Measurements from ENCODE around the gene PLEKHG4. TPM values are rescaled to one million over a fixed set of nuclear protein-coding genes. Genes with fewer than 3 reads are reported as not detected.

The PLEKHG4 gene
- polyA plus RNA-seq, 1 of the 3 experiments (the other 2 are of a cell fraction), result 65.5 TPM

GRCh38 chr16:67304020-67304419, 24.7 kb downstream of the PLEKHG4 start:
- Histone ChIP-seq H3K9me3 (no peaks in the 10 kb centered on the region), H3K4me3 (ENCODE audit: low read depth in 2 of 2, low read length in 1 of 2) (no peak overlapping the region), H3K79me2 (ENCODE audit: insufficient read depth) (no peaks in the 10 kb centered on the region), H3K9me2 (no peaks in the 10 kb centered on the region), H3K4me2 (no peak overlapping the region), H3K9ac (no peak overlapping the region), H3K4me1 (ENCODE audit: control insufficient read depth in 1 of 2, insufficient read depth in 2 of 2, low read depth in 1 of 2, low read length in 1 of 2) (no peaks in the 10 kb centered on the region), H3K27me3 (ENCODE audit: insufficient read depth) (no peaks in the 10 kb centered on the region), H3F3A (replicated peaks; ENCODE audit: insufficient read depth) (no peaks in the 10 kb centered on the region), H4K20me1 (ENCODE audit: insufficient read depth) (no peaks in the 10 kb centered on the region), H3K36me3 (replicated peaks in 1 of 2; ENCODE audit: control insufficient read depth in 1 of 2, insufficient read depth in 2 of 2, low read length in 1 of 2) (no peaks in the 10 kb centered on the region), H2AFZ (ENCODE audit: low read depth) (no peak overlapping the region), H3K27ac (ENCODE audit: low read depth in 2 of 2, low read length in 1 of 2) (no peak overlapping the region)
- ChIA-PET CTCF (interaction anchor here (0.7 kb wide), 1 partner anchor 45 kb away, joined by 3 read pairs; no protein-coding TSS in a partner anchor), POLR2A (no interaction called here)
- TF ChIP-seq NFIC (IDR thresholded peaks at IDR 0.05; ENCODE audit: borderline replicate concordance) (no peak), EZH2phosphoT487 (IDR thresholded peaks at IDR 0.05; ENCODE audit: borderline replicate concordance, low read depth) (no peak), MAX (IDR thresholded peaks at IDR 0.05; ENCODE audit: low read depth) (no peak), FOSL2 (IDR thresholded peaks at IDR 0.05; ENCODE audit: borderline replicate concordance, low read depth) (no peak), USF2 (IDR thresholded peaks at IDR 0.05; ENCODE audit: borderline replicate concordance, low read depth, low read length) (no peak), PBX3 (IDR thresholded peaks at IDR 0.05) (no peak), FOXJ3 (CRISPR knock-in tag; IDR thresholded peaks at IDR 0.05) (no peak), MXI1 (IDR thresholded peaks at IDR 0.05; ENCODE audit: low read depth, low read length) (no peak), TAF1 (IDR thresholded peaks at IDR 0.05; ENCODE audit: borderline replicate concordance, low read depth, low read length) (no peak), GABPA (IDR thresholded peaks at IDR 0.05; ENCODE audit: low read depth) (no peak), SIN3A (IDR thresholded peaks at IDR 0.05; ENCODE audit: borderline replicate concordance, low read depth, low read length) (no peak), YY1 (IDR thresholded peaks at IDR 0.05; ENCODE audit: low read depth) (no peak), REST (IDR thresholded peaks at IDR 0.05; ENCODE audit: low read depth, low read length) (no peak)
- DNase-seq, result no peak
- 78% methylated on average over 1 of the region's 1 CpG for WGBS (ENCODE audit: low lambda C conversion rate)

Measured in SK-N-SH (cell line).